Keratinocyte (primary cell): ENCODE data around the gene ACP2.

Source experiments
- EZH2 ChIP-seq: IDR thresholded peaks from one replicate; pipeline ENCODE4 v1.6.1; 2012; ENCODE audit warnings: inconsistent platforms, mild to moderate bottlenecking, low read length, moderate library complexity
- TF ChIP-seq, protein P1 (sequence below), 3 experiments: IDR thresholded peaks in 1 of 3; conservative IDR thresholded peaks in 1 of 3; optimal IDR thresholded peaks in 1 of 3; 2 replicates in 2 of 3; 3 replicates in 1 of 3; pipeline versions ENCODE3 to v1.5.1; 2011; ENCODE audit warnings: low read length in 3 of 3, mild to moderate bottlenecking in 3 of 3, moderate library complexity in 2 of 3, control low read depth in 1 of 3, inconsistent platforms in 1 of 3; ENCODE audit not compliant: insufficient read depth in 2 of 3; ENCODE audit errors: extremely low read depth in 1 of 3

DNA sequence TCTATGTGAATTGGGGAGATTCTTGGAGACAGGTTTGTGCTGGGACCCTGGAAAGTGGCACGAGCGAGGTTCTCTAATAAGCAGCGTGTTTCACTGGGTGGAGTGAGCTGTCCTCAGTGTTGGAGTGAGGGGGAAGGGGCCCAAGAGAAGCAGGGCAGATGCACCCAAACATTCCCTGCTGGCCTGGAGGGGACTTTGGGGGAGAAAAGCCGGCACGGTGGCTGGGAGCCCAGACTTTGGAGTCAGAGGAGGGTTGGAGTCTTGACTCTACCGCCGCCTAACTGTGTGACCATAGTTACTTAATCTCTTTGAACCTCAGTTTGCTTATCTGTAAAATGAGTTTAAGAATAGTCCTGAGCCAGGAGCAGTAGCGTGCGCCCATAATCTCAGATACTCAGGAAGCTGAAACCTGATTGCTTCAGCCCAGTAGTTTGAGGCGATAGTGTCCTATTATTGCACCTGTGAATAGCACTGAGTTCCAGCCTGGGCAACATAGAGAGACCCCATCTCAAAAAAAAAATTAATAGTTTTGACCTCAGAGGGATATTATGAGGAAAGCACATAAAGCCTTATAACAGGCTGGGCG is 9.8 kb upstream of the ACP2 start:
- TF ChIP-seq, protein P1, sequence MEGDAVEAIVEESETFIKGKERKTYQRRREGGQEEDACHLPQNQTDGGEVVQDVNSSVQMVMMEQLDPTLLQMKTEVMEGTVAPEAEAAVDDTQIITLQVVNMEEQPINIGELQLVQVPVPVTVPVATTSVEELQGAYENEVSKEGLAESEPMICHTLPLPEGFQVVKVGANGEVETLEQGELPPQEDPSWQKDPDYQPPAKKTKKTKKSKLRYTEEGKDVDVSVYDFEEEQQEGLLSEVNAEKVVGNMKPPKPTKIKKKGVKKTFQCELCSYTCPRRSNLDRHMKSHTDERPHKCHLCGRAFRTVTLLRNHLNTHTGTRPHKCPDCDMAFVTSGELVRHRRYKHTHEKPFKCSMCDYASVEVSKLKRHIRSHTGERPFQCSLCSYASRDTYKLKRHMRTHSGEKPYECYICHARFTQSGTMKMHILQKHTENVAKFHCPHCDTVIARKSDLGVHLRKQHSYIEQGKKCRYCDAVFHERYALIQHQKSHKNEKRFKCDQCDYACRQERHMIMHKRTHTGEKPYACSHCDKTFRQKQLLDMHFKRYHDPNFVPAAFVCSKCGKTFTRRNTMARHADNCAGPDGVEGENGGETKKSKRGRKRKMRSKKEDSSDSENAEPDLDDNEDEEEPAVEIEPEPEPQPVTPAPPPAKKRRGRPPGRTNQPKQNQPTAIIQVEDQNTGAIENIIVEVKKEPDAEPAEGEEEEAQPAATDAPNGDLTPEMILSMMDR (optimal IDR thresholded peaks at IDR 0.05 in 1 of 3, IDR thresholded peaks at IDR 0.05 in 1 of 3, conservative IDR thresholded peaks at IDR 0.05 in 1 of 3; ENCODE audit: extremely low read depth in 1 of 3, insufficient read depth in 2 of 3, low read length in 3 of 3) = no peak
- no peak for TF ChIP-seq EZH2
